GM12864 (cell line): ENCODE data around the gene WDR37.

Experiments
- DNase-seq: peaks from one replicate; pipeline ENCODE4 v3.0.0-alpha.2; 2011; ENCODE audit warnings: low read depth
- H3K4me3 ChIP-seq: 2 replicates; pipeline ENCODE4 v1.5.1; 2011; ENCODE audit warnings: mild to moderate bottlenecking, low read depth, low read length, control low read depth
- TF ChIP-seq, protein P1 (sequence below): IDR thresholded peaks from 2 replicates; pipeline ENCODE4 v1.5.1; 2011; ENCODE audit warnings: low read depth, mild to moderate bottlenecking, moderate library complexity, low read length, control low read depth, inconsistent platforms; ENCODE audit errors: missing control alignments

Gene WDR37

DNA sequence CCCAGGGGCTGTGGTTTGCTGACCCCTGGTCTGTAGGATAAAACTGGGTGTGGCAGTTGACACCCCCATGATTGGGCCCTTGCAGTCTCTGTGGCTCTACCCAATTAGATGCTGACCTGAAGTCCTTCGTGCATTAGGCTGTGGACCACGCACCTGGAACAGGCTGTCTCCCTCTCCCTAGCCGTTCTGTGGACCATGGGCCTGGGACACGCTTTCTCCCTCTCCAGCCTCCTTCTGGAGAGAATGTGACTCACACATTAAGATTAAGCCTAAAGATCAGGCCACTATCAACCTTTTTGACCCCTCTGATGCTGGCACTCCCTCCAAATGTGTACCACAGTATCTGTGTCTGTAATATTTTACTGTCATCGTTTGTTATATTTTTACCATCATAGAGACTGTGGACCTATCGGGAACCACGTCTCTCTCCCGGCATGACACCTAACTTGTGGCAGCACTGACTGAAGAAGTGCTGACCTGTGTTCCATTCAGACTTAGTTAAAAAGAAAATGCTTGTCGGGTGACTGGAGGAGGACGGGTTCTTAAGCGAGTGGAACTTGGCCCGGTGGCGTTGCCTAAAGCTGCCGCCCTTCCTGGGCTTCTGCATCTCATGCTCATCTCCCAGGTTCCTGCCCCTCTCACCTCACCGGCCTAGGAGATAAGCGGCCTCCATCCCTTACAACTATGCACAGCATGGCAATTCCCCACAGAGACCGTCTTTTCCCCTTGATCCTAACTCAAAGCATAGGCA is 92.8 kb downstream of the WDR37 start:
- DNase-seq: no peak
- TF ChIP-seq, protein P1, sequence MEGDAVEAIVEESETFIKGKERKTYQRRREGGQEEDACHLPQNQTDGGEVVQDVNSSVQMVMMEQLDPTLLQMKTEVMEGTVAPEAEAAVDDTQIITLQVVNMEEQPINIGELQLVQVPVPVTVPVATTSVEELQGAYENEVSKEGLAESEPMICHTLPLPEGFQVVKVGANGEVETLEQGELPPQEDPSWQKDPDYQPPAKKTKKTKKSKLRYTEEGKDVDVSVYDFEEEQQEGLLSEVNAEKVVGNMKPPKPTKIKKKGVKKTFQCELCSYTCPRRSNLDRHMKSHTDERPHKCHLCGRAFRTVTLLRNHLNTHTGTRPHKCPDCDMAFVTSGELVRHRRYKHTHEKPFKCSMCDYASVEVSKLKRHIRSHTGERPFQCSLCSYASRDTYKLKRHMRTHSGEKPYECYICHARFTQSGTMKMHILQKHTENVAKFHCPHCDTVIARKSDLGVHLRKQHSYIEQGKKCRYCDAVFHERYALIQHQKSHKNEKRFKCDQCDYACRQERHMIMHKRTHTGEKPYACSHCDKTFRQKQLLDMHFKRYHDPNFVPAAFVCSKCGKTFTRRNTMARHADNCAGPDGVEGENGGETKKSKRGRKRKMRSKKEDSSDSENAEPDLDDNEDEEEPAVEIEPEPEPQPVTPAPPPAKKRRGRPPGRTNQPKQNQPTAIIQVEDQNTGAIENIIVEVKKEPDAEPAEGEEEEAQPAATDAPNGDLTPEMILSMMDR: no peak
- H3K4me3 ChIP-seq: no peak overlapping the region

DNA sequence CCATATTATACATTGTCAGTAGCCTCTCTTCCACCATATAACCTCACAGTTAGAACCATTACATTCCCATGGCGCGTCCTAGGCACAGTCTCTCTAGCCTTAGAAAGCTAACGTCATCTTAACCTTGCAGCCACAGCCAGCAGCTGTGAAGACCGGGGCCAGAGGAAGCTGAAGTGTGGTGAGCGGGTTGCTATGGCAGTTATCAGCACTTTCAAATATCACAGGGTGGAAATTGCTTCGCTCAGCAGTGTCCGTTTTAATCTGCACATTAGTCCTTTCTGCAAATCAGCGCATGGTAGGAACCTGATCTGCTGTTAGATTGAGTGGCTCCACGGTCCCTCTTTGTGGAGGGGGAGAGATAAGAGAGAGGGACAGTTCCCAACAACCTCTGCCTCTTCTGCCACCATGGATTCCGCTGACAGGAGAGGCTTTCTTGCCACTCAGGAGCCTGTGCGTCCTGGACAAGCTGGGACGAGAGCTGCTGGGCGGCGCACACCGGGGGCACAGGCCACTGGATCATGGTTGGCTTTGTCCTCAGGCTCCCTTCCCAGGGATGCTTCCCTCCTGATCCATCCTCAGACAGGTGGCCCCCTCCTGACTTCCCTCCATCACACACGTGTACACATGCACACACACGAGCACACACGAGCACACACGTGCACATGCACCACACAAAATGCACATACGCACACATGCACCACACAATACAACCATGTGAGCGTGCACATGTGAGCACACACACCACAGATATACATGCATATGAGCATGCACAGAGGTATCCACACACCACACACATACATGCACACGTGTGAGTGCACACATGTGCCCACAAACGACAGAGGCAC is 93.8 kb downstream of the WDR37 start:
- H3K4me3 ChIP-seq: no peak overlapping the region
- no peak for DNase-seq
- TF ChIP-seq, protein P1: no peak

GRCh38 chr10:1150638-1150955 is 94.4 kb downstream of the WDR37 start:
- DNase-seq: no peak
- TF ChIP-seq, protein P1: no peak
- H3K4me3 ChIP-seq: no peak overlapping the region

DNA sequence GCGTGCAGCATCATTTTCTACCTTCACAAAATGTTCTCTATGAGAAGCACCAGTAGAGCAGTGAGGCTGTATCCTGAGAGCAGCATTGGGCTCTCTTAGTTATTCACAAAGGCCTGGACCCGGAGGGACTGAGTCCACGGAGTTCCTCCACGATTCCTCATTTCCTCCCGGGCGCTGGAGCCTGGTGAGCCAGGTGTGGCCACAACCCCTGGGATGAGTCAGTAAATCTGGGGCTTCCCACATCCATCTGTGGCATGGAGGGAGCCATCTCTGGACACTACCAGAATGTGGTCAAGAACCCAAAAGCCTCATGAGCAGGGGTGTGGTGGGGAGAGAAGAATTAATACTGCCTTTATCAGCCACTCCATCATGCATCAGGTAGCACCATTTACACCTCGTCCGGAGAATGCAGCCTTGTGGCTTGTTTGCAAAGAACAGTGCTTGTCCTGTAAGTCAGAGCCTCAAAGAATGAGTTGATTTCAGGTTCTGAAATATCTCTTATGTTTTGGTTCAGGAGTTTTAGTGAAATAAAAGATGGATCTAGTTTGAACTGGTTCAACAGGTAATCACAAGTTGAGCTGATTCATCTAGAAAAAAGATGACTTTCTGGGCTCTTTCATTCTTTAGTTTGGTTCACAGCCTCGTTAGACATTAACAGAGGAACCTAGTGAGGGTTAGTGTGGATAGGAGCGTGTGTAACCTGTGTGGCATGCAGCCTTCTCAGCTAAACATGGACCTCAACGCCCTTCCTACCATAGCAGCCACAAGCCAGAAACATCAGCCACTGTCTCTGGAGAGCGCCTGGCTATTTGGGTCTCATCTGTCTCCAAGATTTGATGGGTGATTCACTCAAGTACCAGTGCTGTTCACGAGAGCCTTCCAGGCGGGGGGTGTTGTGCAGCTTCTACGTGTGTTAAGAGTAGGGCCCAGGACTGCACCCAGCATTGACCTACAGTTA is 95.2 kb downstream of the WDR37 start:
- no peak for DNase-seq
- H3K4me3 ChIP-seq: no peak overlapping the region
- TF ChIP-seq, protein P1: no peak

DNA sequence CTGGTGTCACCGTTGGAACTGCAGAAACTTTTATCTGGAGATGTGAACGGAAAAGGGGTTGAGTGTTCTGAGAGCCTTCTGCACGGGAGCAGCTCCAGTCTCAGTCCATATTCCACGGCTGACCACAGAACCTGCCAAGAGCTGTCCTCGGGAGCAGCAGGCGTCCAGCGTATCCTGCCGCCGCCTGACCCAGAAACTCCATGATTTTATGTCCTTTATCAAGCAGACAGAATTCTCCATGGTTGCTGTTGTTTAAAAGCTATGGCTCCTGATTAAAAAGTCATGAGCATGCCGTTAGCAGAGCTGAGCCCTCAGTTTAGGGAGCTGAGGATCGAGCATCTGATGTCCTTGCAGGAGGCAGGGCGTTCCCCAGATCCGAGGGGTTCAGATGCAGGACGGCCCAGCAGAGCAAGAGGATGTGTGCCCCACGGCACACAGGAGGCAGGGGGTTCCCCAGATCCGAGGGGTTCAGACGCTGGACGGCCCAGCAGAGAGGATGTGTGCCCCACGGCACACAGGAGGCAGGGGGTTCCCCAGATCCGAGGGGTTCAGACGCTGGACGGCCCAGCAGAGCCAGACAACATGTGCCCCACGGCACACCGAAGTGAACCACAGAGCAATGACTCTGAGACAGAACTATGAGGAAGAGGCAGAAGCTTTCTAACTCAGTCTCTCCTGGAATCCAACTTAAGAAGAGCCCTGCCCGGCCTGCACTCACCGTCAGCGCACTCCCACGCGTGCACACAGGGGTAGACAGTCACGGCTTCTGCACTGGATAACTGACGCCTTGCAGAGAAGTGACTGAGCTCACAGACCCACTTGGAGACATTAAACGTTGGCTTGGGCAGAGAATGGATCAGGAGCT is 96.4 kb downstream of the WDR37 start:
- TF ChIP-seq, protein P1: no peak
- DNase-seq: no peak
- no peak overlapping the region for H3K4me3 ChIP-seq

DNA sequence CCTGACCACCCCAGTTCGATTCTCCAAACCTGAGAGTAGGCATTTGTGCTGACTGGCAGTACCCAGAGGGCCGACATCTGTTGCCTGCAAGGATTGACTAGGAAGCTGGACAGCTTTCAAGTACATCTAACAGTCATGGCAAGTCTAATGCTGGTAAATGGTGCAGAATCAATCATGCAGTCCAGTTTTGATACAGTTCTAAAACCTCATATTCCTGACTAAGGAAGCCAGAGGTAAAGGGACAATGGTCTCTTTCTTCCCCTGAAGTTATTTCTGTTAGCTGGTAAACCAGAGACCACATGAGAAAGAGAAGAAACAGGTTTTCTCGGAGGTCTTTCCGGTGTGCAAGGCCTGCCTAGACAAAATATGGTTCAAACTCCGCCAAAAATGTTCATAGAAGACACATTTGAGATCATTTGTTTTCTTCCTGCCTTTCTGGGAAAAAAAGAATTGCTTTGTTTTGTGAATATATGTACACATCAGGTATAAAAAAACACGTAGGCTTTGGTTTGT is 97.1 kb downstream of the WDR37 start:
- no peak for DNase-seq
- TF ChIP-seq, protein P1: no peak
- H3K4me3 ChIP-seq: no peak overlapping the region
